Measurements from ENCODE around the gene BRSK1. TPM values are rescaled to one million over a fixed set of nuclear protein-coding genes. Genes with fewer than 3 reads are reported as not detected.

The BRSK1 gene
- polyA plus RNA-seq, 1 experiment: 9.5 TPM

GRCh38 chr19:55305491-55305890 lies 21.7 kb downstream of the BRSK1 start:
- ChIA-PET CTCF (interaction anchor here (1.3 kb wide), 1 partner anchor 13 kb away, joined by 6 read pairs; no protein-coding TSS in a partner anchor), POLR2A (no interaction called here)
- no peaks in the 10 kb centered on the region for H3K27me3 ChIP-seq (ENCODE audit: control insufficient read depth, insufficient read depth, low read length)
- H3K9me3 ChIP-seq (ENCODE audit: control insufficient read depth, insufficient read depth, low read length): no peaks in the 10 kb centered on the region
- no peak for TF ChIP-seq CTCF (IDR thresholded peaks at IDR 0.05; ENCODE audit: low read depth, low read length)
- no peak for DNase-seq (ENCODE audit: low read depth, low spot score)
- H3K4me3 ChIP-seq (ENCODE audit: low read depth, low read length): no peak overlapping the region
- H3K27ac ChIP-seq (ENCODE audit: low read depth, low read length): no peak overlapping the region

- no peaks in the 10 kb centered on the region for H3K9me3 ChIP-seq (ENCODE audit: control insufficient read depth, insufficient read depth, low read length)
- DNase-seq (ENCODE audit: low read depth, low spot score): no peak
- ChIA-PET POLR2A (no interaction called here), CTCF (interaction anchor here (1.3 kb wide), 1 partner anchor 14 kb away, joined by 6 read pairs; no protein-coding TSS in a partner anchor)
- no peak overlapping the region for H3K27ac ChIP-seq (ENCODE audit: low read depth, low read length)
- H3K4me3 ChIP-seq (ENCODE audit: low read depth, low read length): no peak overlapping the region
- no peak for TF ChIP-seq CTCF (IDR thresholded peaks at IDR 0.05; ENCODE audit: low read depth, low read length)
- no peaks in the 10 kb centered on the region for H3K27me3 ChIP-seq (ENCODE audit: control insufficient read depth, insufficient read depth, low read length)
These were observed 22.3 kb downstream of the BRSK1 start for GRCh38 chr19:55305983-55306562.

GRCh38 chr19:55306712-55307111 lies 22.9 kb downstream of the BRSK1 start:
- POLR2A ChIA-PET: no interaction called here
- Histone ChIP-seq H3K27me3 (ENCODE audit: control insufficient read depth, insufficient read depth, low read length) (no peaks in the 10 kb centered on the region), H3K27ac (ENCODE audit: low read depth, low read length) (no peak overlapping the region), H3K4me3 (ENCODE audit: low read depth, low read length) (no peak overlapping the region), H3K9me3 (ENCODE audit: control insufficient read depth, insufficient read depth, low read length) (no peaks in the 10 kb centered on the region)
- DNase-seq (ENCODE audit: low read depth, low spot score): no peak
- no peak for TF ChIP-seq CTCF (IDR thresholded peaks at IDR 0.05; ENCODE audit: low read depth, low read length)
- CTCF ChIA-PET: interaction anchor here (1.3 kb wide), 1 partner anchor 15 kb away, joined by 6 read pairs; no protein-coding TSS in a partner anchor

GRCh38 chr19:55308281-55308680 lies 24.5 kb downstream of the BRSK1 start:
- DNase-seq (ENCODE audit: low read depth, low spot score): no peak
- Histone ChIP-seq H3K27me3 (ENCODE audit: control insufficient read depth, insufficient read depth, low read length) (no peaks in the 10 kb centered on the region), H3K27ac (ENCODE audit: low read depth, low read length) (no peak overlapping the region), H3K4me3 (ENCODE audit: low read depth, low read length) (no peak overlapping the region), H3K9me3 (ENCODE audit: control insufficient read depth, insufficient read depth, low read length) (no peaks in the 10 kb centered on the region)
- CTCF ChIA-PET: no interaction called here
- TF ChIP-seq CTCF (IDR thresholded peaks at IDR 0.05; ENCODE audit: low read depth, low read length): no peak
- POLR2A ChIA-PET: interaction anchor here (0.7 kb wide), 1 partner anchor 36 kb away, joined by 3 read pairs; no protein-coding TSS in a partner anchor

- CTCF ChIA-PET: interaction anchor here (1.2 kb wide), 1 partner anchor 17 kb away, joined by 3 read pairs; no protein-coding TSS in a partner anchor
- POLR2A ChIA-PET: no interaction called here
- H3K4me3 ChIP-seq (ENCODE audit: low read depth, low read length): no peak overlapping the region
- no peaks in the 10 kb centered on the region for H3K9me3 ChIP-seq (ENCODE audit: control insufficient read depth, insufficient read depth, low read length)
- no peak for TF ChIP-seq CTCF (IDR thresholded peaks at IDR 0.05; ENCODE audit: low read depth, low read length)
- DNase-seq (ENCODE audit: low read depth, low spot score): no peak
- no peak overlapping the region for H3K27ac ChIP-seq (ENCODE audit: low read depth, low read length)
- H3K27me3 ChIP-seq (ENCODE audit: control insufficient read depth, insufficient read depth, low read length): no peaks in the 10 kb centered on the region
These were observed 25.7 kb downstream of the BRSK1 start for GRCh38 chr19:55309448-55309847.

Data from AG04450 (cell line).